ENCODE data around the gene MRPL34.

MRPL34 gene

DNA sequence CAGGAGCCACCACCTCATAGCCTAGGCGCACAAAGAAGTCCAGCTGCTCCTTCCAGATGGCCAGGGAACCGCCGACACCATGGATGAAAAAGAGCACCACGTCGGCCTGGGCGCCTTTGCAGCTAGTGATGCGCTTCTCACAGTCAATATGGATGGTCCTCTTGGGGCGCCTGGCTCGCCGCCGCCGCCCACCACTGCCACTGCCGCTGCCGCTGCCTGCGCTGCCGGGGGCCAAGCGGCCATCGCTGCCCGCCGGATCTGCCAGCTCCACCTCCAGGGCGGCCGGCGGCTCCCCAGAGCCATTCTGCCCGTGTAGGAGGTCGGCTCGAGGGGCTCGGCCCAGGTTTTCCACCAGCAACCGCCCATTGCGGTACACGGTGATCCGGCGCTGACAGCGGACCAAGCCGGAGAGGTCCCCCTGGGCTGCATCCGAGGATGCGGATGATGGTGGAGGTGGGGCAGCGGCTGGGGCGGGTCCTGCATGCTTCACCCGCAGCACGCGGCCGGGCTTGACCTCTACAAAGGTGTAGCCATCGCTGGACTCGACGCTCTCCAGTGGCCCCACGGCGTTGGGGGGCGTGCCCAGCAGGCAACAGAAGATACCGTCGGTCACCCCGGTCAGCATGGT, 4.6 kb upstream of the MRPL34 start:
- no peaks in the 10 kb centered on the region for H3K9me3 Mint-ChIP-seq
- H3K4me3 Mint-ChIP-seq: peak overlapping the region; percentile 35
- H3K27me3 Mint-ChIP-seq: no peaks in the 10 kb centered on the region
- ATAC-seq: no peak
- H3K27ac Mint-ChIP-seq: no peak overlapping the region
- H3K4me1 Mint-ChIP-seq: peaks cover 27% of the 10 kb centered on the region
- H3K36me3 Mint-ChIP-seq: no peaks in the 10 kb centered on the region

DNA sequence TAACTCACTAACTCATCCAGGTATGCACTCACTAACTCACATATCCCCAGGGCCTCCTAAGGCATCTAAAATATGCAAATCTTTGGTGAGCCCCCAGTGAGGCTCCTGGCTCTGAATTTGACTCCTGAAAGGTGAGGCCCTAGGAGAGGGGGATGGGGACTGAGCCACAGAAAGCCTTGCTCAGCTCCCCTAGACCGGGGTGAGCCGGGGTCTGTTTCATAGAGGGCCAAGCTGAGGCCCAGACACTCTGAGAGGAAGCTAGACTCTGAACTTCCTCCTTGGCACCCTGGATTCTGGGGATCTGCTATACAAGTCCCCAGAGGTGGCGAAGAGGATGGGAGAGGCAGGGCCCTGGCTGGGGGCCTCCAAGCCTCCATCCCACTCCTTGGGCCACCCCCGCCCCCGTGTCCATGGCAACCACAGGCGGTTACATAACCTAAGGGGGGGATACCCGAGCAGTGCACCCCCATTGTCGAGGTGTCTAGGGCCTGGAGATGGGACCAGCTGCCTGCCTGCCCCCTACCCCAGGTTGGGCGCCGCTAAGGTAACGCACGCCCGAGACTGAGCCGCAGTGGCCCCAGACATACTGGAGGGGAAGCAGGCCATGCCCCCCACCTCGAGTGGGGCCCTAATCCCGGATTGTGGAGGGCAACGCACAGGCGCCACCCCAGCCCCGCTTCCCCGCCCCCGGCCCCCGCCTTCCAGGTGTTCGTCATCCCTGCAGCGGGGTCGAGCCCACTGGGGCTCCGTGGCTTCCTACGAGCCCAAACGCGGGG, 3.1 kb upstream of the MRPL34 start:
- peak overlapping the region; percentile 63 for H3K27ac Mint-ChIP-seq

DNA sequence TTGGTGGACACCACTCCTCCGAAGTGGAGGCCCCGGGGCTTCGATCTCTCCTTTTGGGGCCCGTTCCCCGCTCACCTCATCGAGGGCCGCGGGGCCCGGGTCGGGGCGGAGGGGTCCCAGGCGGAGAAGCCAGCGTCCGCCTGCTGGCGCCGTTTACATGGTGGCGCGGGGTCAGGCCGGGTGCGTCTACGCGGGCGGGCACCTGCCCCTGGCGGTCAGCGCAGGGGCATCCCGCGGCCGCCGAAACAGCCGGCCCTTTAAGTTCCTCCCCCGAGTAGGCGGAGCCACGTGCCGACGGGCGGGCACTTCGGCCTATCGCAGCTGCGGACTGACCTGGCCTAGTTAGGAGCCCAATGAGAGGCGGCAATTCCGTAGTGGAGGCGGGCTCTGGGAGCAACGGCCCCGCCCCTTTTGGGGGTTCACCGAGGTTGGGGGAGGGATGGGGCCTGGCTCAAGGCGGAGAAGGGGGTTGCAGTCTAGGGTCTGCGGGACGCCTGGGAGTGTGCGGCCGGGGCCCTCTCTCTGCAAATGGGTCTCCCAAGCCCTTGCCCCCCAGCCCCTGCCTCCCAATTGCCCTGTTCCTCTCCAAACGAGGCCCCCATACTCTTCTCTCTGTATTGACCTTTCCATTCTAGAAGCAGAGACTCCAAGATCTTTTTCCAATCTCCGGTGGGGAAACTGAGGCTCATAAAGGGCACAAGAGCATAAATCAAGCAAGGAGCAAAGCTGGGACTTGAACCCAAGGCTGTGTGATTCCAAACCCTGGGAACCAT, 2.3 kb upstream of the MRPL34 start, which contains the start of gene ABHD8:
Gene ABHD8, minus strand, starts transcription at position 259 of the 773 bp plus-strand sequence. CDS start 1,809 bp downstream, outside the sequence.
- Mint-ChIP-seq H3K4me3 (peak within 1 kb of the TSS; percentile 75), H3K27me3 (no peaks in the 10 kb centered on the region), H3K4me1 (peaks cover 39% of the 10 kb centered on the region), H3K36me3 (no peaks in the 10 kb centered on the region), H3K9me3 (no peaks in the 10 kb centered on the region), H3K27ac (peak within 1 kb of the TSS; percentile 63)
- peak; percentile 81 for ATAC-seq

More for the DNA sequence above, 3.1 kb upstream of the MRPL34 start:
- Mint-ChIP-seq H3K36me3 (no peaks in the 10 kb centered on the region), H3K9me3 (no peaks in the 10 kb centered on the region), H3K4me3 (peak overlapping the region; percentile 75), H3K27me3 (no peaks in the 10 kb centered on the region), H3K4me1 (peaks cover 33% of the 10 kb centered on the region)
- no peak for ATAC-seq

DNA sequence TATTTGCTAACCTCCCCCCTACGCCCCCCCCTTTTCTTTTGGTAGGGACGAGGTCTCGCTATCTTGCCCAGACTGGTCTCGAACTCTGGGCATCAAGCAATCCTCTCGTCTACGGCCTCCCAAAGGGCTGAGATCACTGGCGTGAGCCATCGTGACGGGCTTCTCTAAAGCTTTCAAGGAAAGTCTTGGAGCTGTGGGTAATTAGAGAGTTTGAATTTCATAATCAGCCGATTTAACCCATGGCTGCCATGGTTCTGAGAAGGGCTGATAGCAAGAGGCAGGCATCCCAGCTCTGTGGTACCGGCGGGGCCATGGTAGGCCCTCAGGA, 1.8 kb upstream of the MRPL34 start:
- H3K36me3 Mint-ChIP-seq: no peaks in the 10 kb centered on the region
- peak overlapping the region; percentile 75 for H3K4me3 Mint-ChIP-seq
- no peaks in the 10 kb centered on the region for H3K9me3 Mint-ChIP-seq
- no peaks in the 10 kb centered on the region for H3K27me3 Mint-ChIP-seq
- ATAC-seq: no peak
- H3K27ac Mint-ChIP-seq: peak overlapping the region; percentile 63
- H3K4me1 Mint-ChIP-seq: peaks cover 41% of the 10 kb centered on the region

DNA sequence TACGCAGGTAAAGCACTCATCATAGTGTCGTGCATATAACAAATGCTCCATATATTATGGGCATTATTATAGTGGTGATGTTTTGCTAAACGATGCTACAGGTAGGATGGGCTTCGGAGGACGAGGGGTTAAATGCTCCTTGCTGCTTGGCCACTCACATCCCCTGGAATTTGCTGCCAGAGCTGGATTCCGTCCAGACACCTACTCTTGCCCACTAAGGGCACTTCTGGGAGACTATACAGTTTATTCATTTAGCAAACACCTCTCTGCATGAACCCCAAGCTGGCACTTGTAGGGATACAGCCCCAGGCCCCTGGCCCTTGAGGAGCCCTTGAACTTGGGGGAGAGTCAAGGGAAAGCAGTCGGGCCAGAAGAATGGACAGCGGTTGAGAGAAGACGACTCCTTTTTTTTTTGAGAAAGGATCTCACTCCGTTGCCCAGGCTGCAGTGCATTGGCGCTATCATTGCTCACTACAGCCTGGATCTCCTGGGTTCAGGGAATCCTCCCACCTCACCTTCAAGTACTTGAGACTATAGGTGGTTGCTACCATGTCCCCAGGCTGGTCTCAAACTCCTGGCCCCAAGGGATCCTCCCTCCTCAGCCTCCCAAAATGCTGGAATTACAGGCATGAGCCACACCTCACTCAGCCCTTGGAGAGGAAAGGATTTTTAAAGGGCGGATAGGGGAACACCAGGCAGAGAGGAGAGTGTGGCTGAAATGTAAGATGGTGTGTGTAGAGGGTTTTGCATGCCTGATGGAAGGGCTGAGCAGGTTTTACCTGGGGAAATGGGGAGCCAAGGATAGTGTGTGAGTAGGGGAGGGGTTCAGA, 1.1 kb upstream of the MRPL34 start:
- Mint-ChIP-seq H3K27ac (peak overlapping the region; percentile 89), H3K27me3 (no peaks in the 10 kb centered on the region), H3K4me1 (peaks cover 47% of the 10 kb centered on the region), H3K4me3 (peak overlapping the region; percentile 90), H3K36me3 (no peaks in the 10 kb centered on the region), H3K9me3 (no peaks in the 10 kb centered on the region)
- no peak for ATAC-seq

DNA sequence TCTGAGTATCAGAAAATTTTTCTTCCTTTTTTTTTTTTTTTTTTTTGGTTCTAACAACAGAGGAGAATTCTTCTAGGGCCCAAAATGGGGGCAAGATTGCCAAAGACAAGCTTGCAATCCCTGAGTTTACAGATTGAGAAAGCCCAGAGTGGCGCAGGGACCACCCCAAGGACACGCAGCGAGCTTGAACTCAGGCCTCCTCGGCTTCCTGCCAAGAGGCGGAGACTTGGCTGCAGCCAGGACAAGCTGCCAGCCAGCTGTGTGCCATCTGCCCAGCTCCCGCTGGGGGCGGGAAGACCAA, 506 bp upstream of the MRPL34 start:
- Mint-ChIP-seq H3K9me3 (no peaks in the 10 kb centered on the region), H3K4me3 (peak overlapping the region; percentile 90), H3K36me3 (no peaks in the 10 kb centered on the region), H3K27ac (peak overlapping the region; percentile 89), H3K27me3 (no peaks in the 10 kb centered on the region), H3K4me1 (peaks cover 51% of the 10 kb centered on the region)
- ATAC-seq: no peak

DNA sequence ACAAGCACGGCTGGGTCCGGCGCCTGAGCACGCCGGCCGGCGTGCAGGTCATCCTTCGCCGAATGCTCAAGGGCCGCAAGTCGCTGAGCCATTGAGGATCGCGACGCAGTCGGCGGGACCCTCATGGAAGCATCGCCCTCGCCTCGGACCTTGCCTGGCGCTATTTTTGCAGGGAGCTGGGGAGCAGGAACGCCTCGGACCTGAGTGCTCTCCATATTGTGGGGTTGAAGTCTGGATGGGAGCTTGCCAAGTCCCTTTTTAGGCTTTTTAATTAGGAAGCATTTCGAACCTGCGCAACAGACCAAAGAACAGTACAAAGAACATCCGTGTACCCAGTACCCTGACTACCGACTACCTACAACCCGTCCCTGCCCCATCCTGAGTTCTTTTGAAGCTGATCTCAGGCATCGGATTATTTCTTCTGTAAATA, 628 bp downstream of the MRPL34 start:
- Mint-ChIP-seq H3K4me1 (peaks cover 62% of the 10 kb centered on the region), H3K36me3 (peaks cover 1% of the 10 kb centered on the region), H3K27me3 (no peaks in the 10 kb centered on the region), H3K4me3 (peak overlapping the region; percentile 90), H3K27ac (peak overlapping the region; percentile 89), H3K9me3 (no peaks in the 10 kb centered on the region)
- ATAC-seq: no peak

DNA sequence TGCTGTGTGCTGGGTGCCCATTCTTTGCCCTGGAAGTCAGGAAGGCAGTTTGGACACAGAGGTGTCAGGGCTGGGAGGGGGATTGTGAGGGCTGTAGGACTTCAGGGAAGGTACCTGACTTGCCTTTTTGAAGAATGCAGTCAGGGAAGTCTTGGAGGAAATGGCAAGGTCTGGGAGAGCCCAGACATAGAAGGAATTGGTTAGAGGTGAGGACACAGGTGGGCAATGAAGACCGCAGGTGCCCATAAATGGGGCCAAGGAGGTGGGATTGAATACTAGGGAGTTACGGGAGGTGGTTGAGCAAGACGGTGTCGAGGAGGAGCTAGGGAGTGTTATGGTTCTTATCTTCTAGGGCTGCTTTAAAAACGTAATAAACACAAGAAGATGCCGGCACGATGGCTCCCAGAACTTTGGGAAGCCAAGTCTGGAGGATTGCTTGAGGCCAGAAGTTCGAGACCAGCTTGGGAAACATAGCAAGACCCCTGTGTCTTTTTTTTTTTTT, 2.3 kb downstream of the MRPL34 start:
- H3K36me3 Mint-ChIP-seq: peaks cover 12% of the 10 kb centered on the region
- H3K27me3 Mint-ChIP-seq: no peaks in the 10 kb centered on the region
- peak overlapping the region; percentile 22 for H3K4me3 Mint-ChIP-seq
- ATAC-seq: no peak
- H3K27ac Mint-ChIP-seq: no peak overlapping the region
- no peaks in the 10 kb centered on the region for H3K9me3 Mint-ChIP-seq
- peaks cover 66% of the 10 kb centered on the region for H3K4me1 Mint-ChIP-seq

DNA sequence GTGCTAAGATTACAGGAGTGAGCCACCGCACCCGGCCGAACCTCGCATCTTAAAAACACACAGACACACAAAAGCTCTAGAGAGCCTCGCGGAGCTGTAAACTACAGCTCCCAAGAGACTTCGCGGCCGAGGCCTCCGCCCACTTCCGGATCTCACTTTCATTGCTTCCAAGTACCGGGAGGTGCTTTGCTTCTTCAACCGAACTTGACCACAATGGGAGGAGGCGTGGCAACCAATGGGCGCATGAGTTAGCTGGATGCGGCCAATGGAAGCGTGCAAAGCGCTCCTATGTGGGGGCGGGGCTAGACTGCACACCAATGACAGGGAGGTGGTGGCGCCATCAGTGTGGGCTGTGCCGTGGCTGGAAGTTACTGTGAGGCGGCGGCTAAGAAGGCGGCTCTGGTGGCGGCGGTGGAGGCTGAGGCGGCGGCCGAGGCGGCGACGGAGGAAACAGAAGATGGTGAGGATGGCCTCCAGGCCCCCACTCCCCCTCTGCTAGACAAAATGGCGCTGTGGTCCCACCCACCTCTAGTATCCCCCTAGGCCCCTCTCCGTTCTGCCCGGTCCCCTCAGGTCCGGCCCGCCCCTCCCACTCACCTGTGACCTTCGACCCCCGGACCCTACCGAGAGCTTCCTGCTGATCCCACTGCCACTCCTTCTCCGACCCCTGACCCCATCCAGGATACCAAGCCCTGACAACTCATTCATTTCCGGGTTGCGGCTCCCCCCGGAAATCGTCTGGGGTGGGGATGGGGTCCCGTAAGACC, 3.7 kb downstream of the MRPL34 start, which contains the start of gene DDA1:
Gene DDA1, plus strand, starts transcription at position 366 of the 767 bp plus-strand sequence. Its CDS starts 92 bp downstream, at position 458.
- H3K9me3 Mint-ChIP-seq: no peaks in the 10 kb centered on the region
- H3K27ac Mint-ChIP-seq: peak within 1 kb of the TSS; percentile 86
- H3K4me1 Mint-ChIP-seq: peaks cover 56% of the 10 kb centered on the region
- H3K27me3 Mint-ChIP-seq: no peaks in the 10 kb centered on the region
- H3K36me3 Mint-ChIP-seq: peaks cover 25% of the 10 kb centered on the region
- peak; percentile 90 for ATAC-seq
- H3K4me3 Mint-ChIP-seq: peak within 1 kb of the TSS; percentile 90

DNA sequence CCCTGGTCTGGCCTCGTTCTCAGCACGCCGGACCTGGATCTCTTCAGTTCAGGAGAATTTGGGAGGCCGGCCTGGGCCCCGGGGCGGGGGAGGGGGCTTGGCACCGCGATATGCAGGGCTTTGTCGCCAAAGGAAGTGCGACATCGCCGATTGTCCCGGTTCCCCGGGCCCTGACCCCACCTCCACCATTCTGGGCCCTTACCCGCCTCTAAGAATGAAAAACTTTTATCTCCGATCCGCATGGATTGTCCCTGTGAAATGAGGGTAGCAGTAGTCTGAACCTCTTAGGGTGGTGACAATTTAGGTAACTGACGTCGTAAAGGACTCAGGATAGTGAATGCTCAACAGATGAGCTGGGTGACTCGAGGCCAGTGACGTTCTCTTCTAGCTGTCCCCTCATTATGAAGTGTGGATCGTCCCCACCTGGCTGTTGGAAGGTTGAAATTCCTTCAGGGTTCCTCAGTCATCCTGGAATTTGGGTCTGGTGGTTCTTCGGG, 4.3 kb downstream of the MRPL34 start:
- no peaks in the 10 kb centered on the region for H3K27me3 Mint-ChIP-seq
- H3K36me3 Mint-ChIP-seq: peaks cover 27% of the 10 kb centered on the region
- ATAC-seq: no peak
- H3K9me3 Mint-ChIP-seq: no peaks in the 10 kb centered on the region
- peak overlapping the region; percentile 90 for H3K4me3 Mint-ChIP-seq
- H3K4me1 Mint-ChIP-seq: peaks cover 50% of the 10 kb centered on the region
- peak overlapping the region; percentile 86 for H3K27ac Mint-ChIP-seq

DNA sequence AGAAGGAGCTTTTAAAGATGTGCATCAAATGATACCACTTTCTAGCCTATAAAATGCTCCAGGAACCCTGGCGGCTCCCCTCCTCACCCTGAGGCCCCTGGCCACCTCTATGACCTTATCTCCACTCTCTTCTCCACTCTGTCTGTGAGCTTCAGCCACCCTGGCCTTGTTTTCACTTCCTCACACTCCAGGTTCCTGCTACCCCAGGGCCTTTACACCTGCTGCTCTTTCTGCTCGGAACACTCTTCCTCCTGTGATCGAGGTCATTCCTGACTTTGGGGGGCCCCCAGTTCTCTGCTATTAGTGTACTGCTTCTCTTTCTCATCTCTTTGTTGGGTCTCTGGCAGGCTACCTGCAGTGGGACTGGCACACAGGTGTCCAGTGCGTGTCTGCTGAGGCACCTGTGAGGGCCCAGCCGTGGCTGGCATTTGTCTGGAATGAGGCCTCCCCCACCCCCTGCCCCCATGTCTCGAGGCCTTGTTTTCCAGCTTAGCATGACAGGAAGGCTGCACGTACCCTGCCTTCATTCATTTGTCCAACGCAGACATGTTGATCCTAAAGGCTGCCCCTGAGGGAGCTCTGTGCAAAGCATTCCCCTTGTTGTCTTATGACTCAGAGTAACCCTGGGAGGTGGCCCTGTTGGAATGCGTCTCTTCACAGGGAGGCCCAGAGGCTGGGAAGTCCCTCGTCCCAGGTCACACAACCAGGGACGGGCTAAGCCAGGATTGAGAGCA, 6.0 kb downstream of the MRPL34 start:
- H3K36me3 Mint-ChIP-seq: peaks cover 40% of the 10 kb centered on the region
- peaks cover 53% of the 10 kb centered on the region for H3K4me1 Mint-ChIP-seq
- peak overlapping the region; percentile 57 for H3K4me3 Mint-ChIP-seq
- peak overlapping the region; percentile 39 for H3K27ac Mint-ChIP-seq
- no peak for ATAC-seq
- no peaks in the 10 kb centered on the region for H3K9me3 Mint-ChIP-seq
- no peaks in the 10 kb centered on the region for H3K27me3 Mint-ChIP-seq

DNA sequence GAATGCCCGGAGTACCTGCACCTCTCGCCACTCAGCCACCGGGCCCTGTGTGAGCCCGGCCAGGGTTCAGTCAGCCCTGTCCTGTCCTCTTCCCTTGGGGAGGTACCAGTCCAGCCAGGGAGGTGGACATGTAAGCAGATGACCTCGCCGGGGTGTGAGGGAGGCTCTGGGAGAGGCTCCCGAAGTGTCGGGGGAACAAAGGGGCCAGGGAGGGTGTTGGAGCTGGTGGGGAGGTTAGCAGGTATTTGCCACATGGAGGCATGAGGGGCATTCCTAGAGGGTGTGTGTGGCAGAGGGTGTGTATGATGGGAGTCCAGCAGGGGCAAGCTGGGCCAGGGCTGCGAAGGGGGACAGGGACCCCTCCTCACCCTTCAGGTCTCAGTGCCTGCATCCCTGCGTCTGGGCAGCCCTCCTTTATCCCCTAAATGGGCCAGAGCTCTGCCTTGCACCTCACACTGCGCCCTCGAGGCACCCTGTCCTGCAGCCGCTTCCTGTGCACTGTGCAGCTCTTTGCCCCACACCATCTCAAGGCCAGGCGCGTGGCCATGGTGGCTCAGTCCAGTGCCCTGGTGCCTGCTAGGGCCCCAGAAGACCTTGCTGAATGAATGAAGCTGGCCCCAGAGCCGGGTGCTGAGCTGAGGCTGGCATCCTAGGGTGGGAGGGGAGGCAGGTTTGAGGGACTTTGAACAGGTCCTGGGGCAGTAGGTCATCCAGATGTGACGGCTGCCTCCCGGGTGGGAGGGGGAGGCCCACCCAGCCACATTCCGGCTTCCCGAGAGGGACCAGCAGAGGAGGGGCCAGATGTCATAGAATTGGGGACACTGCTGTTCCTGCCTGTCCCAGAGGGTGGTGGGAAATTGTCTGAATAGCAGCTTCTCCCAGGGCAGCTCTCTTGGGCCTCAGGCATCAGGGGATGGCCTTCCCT, 6.8 kb downstream of the MRPL34 start:
- Mint-ChIP-seq H3K36me3 (peaks cover 47% of the 10 kb centered on the region), H3K27me3 (no peaks in the 10 kb centered on the region), H3K4me3 (no peak overlapping the region), H3K27ac (no peak overlapping the region), H3K9me3 (no peaks in the 10 kb centered on the region), H3K4me1 (peaks cover 48% of the 10 kb centered on the region)
- ATAC-seq: no peak
